Measurements from ENCODE around the gene NSUN4. TPM values are rescaled to one million over a fixed set of nuclear protein-coding genes. Genes with fewer than 3 reads are reported as not detected.

NSUN4 gene
- total and polyA plus RNA-seq, 2 of the 13 experiments (the other 11 are each of a cell fraction or from before 2014, with no cell fraction given), result 21.5 to 23.5 TPM

DNA sequence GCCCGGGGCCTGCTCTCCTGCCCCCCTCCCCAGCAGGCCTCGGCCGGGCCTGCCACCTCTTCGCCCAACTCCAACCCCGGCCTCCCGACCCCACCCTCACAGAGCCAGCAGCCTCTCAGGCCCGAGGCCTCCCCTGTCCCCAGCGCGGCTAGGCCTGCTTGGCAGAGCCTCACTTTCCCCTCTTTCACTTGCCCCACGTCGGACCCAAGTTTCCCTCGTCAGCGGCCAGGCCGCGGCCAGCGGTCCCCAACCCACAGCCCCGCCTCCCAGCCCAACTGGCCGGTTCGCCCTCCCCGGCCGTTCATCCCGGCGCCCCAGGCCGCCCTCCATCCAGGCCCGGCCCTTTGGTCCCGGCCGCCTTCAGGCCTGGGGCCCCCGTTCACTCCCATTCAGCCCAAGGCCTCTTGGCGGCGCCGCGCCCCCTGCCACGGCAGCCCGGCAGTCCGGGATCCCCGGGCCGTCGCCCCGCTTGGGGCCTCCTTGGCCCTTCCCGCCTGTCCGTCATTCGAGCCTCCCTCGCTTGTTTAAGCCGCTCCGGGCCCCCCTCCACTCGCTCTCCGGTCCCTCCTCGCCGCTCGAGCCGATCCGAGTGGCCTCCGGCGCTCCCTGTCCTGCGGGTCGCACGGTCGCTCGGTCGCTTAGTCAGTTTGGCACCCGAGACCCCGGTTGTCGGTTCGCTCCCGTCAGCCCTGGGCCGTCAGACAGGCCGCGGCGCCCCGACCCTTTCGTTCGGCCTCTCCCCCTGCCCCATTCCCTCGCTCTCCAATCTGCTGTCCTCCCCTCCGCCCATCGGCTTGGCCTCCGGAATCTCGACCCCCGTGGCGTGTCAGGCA lies 38.6 kb upstream of the NSUN4 start (continued):
- TF ChIP-seq FOXK1 (CRISPR knock-in tag; IDR thresholded peaks at IDR 0.05; ENCODE audit: borderline replicate concordance, low read depth), result no peak
- no peak for TF ChIP-seq ZNF17 (CRISPR knock-in tag; IDR thresholded peaks at IDR 0.05)
- TF ChIP-seq RXRB (CRISPR knock-in tag; IDR thresholded peaks at IDR 0.05; ENCODE audit: borderline replicate concordance), result no peak
- TF ChIP-seq ZNF441 (CRISPR knock-in tag; IDR thresholded peaks at IDR 0.05; ENCODE audit: borderline replicate concordance), result peak; percentile 64; the same call in 1 of the 2 replicates
- TF ChIP-seq KDM6A (CRISPR knock-in tag; IDR thresholded peaks at IDR 0.05; ENCODE audit: low read depth), result no peak
- TF ChIP-seq TSC22D2 (CRISPR knock-in tag; IDR thresholded peaks at IDR 0.05; ENCODE audit: borderline replicate concordance), result no peak
- TF ChIP-seq JUNB (CRISPR knock-in tag; IDR thresholded peaks at IDR 0.05; ENCODE audit: borderline replicate concordance), result no peak
- no peak for TF ChIP-seq SNAPC2 (CRISPR knock-in tag; IDR thresholded peaks at IDR 0.05)
- no peak for TF ChIP-seq CHD2 (IDR thresholded peaks at IDR 0.05; ENCODE audit: low read depth, low read length)
- TF ChIP-seq MAX (IDR thresholded peaks at IDR 0.05), result no peak
- no peak; the same call in 1 of the 2 replicates for TF ChIP-seq ZBTB1 (CRISPR knock-in tag; IDR thresholded peaks at IDR 0.05; ENCODE audit: borderline replicate concordance)
- no peak for TF ChIP-seq GMEB2 (CRISPR knock-in tag; IDR thresholded peaks at IDR 0.05; ENCODE audit: low read depth)
- no peak; the same call in 1 of the 2 replicates for TF ChIP-seq ZFP36L2 (CRISPR knock-in tag; IDR thresholded peaks at IDR 0.05)
- TF ChIP-seq ZNF670 (CRISPR knock-in tag; IDR thresholded peaks at IDR 0.05; ENCODE audit: borderline replicate concordance), result no peak; the same call in 1 of the 2 replicates
- TF ChIP-seq GATA4 (IDR thresholded peaks at IDR 0.05; ENCODE audit: borderline replicate concordance, low read depth), result no peak
- TF ChIP-seq DDIT3 (CRISPR knock-in tag; IDR thresholded peaks at IDR 0.05), result no peak
- TF ChIP-seq ISL2 (CRISPR knock-in tag; IDR thresholded peaks at IDR 0.05), result peak; percentile 48; the same call in 1 of the 2 replicates
- no peak for TF ChIP-seq ZBTB34 (CRISPR knock-in tag; IDR thresholded peaks at IDR 0.05)
- no peak for TF ChIP-seq HMG20A (CRISPR knock-in tag; IDR thresholded peaks at IDR 0.05; ENCODE audit: borderline replicate concordance)
- no peak for TF ChIP-seq MTA3 (CRISPR knock-in tag; IDR thresholded peaks at IDR 0.05)
- no peak for TF ChIP-seq ZNF260 (CRISPR knock-in tag; IDR thresholded peaks at IDR 0.05; ENCODE audit: borderline replicate concordance, low read depth)
- no peak for TF ChIP-seq POLR2AphosphoS5 (IDR thresholded peaks at IDR 0.05; ENCODE audit: low read depth, low read length)
- peak; percentile 85 for TF ChIP-seq ELF4 (CRISPR knock-in tag; IDR thresholded peaks at IDR 0.05; ENCODE audit: borderline replicate concordance)
- 0 out of 2 replicates have a peak, but pooled peaks have one; percentile 38 for TF ChIP-seq ZNF234 (CRISPR knock-in tag; conservative IDR thresholded peaks at IDR 0.05)
- TF ChIP-seq SUZ12 (IDR thresholded peaks at IDR 0.05; ENCODE audit: low read depth, low read length), result no peak
- TF ChIP-seq TGIF2 (CRISPR knock-in tag; IDR thresholded peaks at IDR 0.05), result 0 out of 2 replicates have a peak, but pooled peaks have one; percentile 12
- TF ChIP-seq MBNL3 (CRISPR knock-in tag; conservative IDR thresholded peaks at IDR 0.05), result no peak

Measured in HepG2 (cell line).